ENCODE measurements around the gene BTBD9.

- TF ChIP-seq TAF1 (IDR thresholded peaks at IDR 0.05; ENCODE audit: borderline replicate concordance, low read depth, low read length): no peak
- no peak for TF ChIP-seq POLR2A (IDR thresholded peaks at IDR 0.05; ENCODE audit: low read depth, low read length)
Measured at GRCh38 chr6:38271081-38271480, 368.6 kb downstream of the BTBD9 start.
